Measurements from ENCODE around the gene TCF4.

Gene TCF4

DNA sequence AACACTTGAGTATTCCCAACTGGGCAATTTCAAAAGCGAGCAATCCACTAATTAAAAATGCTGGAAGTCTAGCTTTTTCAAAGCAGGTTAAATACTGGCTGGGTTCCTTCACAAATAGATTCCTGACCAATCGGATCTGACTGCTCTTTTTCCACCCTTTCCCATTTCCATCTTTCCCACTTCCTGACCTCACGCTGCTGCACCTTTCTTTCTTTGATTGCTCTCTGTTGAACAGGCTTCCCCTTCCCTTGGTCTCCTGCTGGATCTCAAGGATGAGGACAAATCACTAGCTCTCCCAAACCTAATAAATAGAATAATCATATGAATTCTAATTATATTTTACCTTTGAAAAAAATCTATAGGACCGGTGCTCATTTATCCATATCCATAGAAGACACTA is 121.2 kb downstream of the TCF4 start:
- DNase-seq: no peak

DNA sequence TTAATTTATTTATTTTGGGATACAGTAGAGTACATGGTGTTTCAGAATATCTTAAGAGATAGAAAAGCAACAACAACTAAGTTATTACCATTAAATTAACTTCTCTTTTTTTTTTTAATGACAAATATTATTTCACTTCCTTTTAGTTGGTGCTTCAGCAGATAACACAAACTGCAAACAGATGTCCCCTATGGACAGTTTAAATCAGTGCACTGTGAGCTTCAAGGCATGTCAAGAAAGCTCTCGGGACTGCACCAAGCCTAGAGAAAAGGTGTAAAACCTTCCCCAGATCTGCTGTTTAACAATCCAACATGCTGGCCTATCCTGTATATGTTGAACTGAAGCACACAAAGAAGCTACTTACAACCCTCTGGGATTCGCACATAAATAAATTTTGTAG is 122.7 kb downstream of the TCF4 start:
- DNase-seq: no peak

- DNase-seq: no peak
Measured at GRCh38 chr18:55464581-55464980, 123.4 kb downstream of the TCF4 start.

DNA sequence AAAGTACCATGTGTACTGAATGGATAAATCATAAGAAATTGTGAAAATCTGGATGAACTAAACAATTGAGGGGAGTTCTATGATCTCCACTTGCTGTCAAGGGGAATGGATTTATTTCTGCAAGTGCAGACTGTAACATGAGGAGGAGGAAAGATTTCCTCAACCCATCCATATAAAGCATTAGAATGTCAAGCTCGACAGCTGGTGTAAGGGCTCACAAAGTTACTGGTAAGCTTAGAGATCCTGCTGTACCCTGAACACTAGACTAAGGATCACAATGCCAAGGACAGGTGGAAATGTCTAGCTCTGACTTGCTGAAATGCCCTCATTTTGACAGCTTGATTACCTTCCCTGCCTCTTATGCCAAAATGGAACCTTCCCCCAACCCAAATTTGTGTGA is 125.3 kb downstream of the TCF4 start:
- no peak for DNase-seq

DNA sequence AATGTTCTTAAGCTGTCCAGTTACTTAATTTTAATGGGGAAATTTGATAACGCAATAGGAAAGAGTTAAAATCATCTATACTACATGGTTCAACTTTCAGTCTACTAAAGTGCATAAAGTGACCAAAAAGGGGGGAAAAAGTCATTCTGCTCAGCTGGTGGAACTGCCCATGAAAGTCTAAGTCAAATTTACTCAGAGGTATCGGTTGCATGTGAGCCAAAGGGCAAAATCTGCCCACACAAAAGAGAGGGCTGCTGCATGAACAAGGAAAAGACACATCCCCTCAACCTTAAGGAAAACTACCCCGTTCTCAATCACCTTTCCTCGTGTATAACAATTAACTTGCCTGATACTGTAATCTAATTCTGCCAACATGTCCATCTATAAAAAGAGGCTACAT is 126.1 kb downstream of the TCF4 start:
- no peak for DNase-seq

- DNase-seq: no peak
Measured at GRCh38 chr18:55458456-55459203, 129.4 kb downstream of the TCF4 start.

DNA sequence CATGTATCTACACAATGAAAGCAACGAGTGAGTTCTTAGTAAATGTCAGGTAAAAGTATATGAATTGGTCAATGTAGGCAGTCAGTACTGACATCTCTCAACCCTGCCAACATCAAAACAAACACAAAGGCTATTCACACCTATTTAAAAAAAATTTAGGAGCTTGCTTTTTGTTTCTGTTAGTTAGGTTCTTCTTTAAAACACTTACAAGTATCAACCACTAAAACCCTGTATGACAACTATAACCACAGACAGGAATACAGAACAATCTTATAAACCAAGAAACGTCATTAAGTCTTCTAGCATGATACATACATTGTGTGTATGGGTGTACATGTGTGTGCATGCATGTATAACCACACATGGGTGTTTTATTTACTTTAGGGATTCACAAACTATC is 131.0 kb downstream of the TCF4 start:
- DNase-seq: no peak

DNA sequence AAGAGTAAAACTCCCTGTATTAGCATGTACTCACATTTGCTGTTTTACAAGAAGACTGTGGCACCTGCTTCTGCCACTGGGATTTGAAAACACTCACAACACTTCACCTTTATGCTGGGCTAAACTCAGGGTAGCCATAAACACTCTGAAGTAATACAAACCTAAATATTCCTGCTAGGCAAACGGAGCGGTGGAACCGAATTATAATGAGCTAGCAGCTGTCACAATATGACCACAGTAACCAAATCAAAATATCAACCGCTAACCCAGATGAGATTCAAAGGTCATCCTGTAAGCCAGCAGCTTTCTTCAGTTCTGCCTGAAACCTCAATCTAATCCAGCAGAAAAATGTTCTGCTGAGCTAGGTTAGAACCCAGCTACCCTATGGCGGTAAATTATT is 132.1 kb downstream of the TCF4 start:
- DNase-seq: no peak

DNA sequence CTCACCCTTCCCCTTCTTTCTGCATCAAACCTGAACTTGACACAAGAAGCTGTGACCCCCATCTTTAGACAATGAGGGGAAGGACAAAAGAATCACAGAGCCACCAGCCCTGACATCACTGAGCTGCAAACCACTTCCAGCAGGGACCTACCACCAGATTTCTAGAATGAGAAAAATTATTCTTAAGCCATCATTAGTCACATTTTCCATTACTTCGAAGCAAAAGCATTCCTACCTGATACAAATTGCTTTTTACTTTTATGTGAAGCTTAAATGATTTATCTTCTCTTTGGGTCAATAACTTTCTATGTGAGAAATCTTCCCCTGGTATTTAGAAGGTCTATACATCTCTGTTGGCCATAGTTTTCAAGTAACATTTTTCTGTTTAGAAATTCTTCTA is 134.8 kb downstream of the TCF4 start:
- DNase-seq: no peak

DNA sequence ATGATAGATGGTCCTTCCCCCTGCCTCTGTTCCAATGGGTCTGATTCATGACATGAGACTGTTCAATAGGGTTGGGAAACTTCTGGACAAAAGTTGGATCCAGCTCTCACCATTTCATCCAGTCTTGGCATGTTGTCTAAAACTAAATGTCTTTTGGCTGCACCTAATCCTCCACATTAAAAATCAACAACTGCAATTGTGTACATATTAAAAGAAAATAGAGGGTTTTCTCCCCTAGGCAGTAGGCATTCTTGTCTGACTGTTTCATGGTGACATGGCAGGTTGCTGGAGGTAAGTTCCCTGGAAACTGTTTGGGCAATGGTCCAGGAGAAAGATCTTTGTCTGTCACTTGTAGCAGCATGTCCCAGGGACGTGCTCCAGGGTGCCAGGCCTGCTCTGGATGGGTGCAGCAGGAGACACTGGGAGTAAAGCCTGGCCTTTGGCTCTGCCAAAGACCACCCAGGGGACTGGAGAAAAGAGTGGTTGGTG is 135.8 kb downstream of the TCF4 start:
- no peak for DNase-seq

DNA sequence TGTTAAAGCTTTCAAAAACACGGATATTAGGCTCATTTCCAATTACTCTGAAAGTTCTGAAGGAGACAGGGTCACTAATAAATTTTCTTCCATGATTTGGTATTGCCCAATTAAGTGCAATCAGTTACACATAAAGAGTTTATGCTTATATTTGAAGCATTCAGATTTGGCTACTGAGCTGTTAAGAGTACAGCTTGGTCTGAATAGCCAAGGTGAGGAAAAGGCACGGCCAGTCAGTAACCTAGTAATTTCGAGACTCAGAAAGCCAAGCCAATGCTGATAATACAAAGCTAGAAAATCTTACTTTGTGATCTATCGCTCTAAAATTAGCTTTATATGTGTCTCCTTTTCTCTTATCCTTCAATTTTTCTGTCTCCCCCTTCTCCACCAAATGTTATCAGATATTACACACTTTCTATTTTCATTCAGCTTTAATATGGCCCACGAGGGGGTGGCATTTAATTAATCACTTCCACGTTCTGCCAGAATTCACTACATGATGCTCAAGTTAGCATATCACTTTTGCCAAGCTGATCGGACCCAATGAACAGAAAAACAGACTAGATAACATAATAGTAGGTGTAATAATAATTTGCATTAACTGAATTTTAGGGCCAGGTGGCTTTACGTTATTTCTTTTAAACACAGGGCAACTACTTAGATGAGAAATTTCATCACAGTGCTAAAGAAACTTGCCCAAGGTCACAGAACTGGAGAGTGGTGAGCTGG is 138.4 kb downstream of the TCF4 start:
- no peak for DNase-seq

DNA sequence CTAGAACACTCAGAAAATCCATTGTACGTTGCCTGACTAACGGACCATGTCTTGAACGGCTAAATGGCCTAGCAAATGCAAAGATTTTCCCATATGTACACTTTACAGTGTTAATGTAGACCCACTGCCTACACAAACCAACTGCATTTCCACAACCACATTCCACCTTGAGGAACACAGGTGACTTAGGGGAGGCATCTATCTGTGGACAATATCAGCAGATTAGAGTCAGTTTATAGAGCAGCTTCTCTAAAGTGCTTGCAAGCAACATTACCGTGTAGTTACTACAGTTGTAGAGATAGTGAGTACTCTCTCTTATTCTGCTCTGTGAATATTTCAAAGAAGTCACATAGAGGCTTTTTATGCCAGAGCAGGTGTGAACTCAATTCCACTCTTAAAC is 139.6 kb downstream of the TCF4 start:
- DNase-seq: no peak

GRCh38 chr18:55447672-55448018 is 140.3 kb downstream of the TCF4 start:
- no peak for DNase-seq

DNA sequence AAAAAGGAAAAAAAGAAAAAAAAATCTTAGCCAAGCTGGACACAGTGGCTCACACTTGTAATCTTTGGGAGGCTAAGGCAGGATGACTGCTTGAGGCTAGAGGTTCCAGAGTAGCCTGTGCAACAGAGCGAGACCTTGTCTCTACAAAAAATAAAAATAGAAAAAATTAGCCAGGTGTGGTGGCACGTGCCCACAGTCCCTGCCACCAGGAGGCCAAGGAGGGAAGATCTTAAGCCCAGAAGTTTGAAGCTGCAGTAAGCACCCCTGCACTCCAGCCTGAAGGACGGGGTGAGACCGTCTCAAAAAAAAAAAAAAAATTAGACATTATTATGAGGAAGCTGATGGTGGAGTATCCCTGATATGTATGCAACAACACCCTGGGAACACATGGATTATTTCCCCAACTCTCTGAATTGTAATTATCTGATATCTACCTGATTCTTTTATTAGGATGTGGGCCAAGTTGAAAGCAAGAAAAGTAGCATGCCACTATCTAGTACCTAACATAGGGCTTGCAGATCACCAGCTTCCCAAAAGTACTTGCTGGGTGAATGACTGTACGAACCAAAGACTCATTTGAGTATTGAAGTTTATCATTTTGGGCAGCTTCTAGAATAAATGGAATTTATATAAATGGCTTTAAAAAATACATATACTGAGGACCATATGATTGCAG is 140.9 kb downstream of the TCF4 start:
- DNase-seq: no peak

DNA sequence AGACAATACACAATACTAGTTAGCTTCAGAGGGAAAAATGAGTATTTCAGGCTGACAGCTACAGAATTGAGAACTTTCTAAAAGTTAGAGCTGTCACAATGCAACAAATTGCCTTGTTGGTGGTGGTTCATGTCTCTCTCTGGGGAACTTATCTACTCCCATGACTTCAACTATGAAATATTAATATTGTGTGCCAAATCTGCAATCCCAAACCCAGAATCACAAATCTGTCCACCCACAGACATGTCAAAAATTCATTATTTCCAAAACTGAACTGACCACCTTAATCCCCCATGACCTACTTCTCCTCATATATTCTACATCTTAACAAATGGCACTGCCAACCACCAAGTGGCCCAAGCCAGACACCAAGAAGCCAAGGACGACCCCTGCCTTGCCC is 143.5 kb downstream of the TCF4 start:
- no peak for DNase-seq

DNA sequence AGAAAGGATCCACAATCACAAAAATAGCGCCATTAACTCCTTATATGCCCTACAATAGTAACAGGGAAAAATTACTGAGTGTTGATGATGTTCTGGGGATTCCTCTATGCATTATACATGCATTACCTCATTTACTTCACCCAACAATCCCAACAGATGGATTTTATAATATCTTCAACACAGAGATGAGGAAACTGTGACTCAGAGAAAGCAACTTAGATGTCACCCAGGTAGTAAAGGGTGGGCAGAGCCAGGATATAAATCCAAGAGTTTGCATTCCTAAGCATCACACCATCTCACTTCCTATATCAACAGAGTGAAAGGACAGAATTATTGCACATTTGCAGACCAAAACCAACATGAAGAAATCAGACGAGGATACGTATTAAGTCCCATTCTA is 144.2 kb downstream of the TCF4 start:
- no peak for DNase-seq

DNA sequence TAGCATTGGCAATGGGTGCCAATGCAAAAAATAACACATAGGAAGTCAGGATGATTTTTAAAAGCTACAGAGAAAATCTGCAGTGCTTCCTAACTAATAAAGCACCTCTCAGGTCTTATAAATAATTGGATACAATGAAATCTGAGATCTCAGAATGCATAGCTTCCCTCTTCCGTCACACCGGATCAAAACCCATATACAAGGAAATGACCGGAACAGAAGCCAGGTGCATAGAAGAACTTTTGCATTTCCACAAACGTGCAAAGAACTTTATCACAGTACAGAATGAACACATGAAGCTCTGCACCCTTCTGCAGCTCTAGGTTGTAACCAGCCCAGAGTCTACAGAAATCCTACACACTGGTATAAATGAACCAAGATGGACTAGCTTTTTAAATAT is 145.4 kb downstream of the TCF4 start:
- no peak for DNase-seq

DNA sequence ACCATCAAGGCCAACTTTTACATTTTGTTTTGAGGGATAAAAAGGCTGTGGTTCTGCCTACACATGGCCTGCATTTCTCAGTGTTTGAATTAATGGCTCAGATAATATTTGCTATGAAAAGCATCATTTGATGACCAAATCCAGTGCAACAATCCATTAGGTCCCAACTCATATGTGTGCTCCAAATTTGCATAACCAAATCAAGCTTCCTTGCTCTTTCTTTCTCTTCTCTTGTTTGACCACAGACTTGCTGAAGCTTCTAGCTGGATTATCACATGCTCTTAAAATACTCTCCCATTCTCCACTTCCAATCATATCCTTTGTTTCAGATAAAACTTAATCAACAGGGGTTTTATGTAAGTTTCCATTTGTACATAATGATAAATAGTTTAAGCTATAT is 147.0 kb downstream of the TCF4 start:
- DNase-seq: no peak

GRCh38 chr18:55439056-55439455 is 148.9 kb downstream of the TCF4 start:
- no peak for DNase-seq

DNA sequence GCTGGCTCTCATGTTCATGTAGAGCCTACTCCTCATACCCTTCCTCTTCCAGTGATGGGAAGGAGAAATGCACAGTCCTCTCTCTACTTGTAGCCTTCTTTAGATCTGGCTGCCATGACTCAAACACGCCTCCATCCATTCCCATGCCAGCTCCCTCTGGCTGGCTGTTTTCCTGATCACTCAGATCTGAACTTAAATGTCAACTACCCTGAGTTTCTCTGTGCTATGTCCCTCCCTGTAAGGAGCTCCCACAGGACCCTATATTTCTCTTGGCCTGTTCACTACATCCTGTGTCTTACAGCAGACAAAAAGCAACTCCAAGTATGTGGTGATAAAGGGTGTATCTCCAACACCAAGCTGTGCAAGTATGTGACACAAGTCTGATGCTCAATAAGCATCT is 152.4 kb downstream of the TCF4 start:
- DNase-seq: no peak

DNA sequence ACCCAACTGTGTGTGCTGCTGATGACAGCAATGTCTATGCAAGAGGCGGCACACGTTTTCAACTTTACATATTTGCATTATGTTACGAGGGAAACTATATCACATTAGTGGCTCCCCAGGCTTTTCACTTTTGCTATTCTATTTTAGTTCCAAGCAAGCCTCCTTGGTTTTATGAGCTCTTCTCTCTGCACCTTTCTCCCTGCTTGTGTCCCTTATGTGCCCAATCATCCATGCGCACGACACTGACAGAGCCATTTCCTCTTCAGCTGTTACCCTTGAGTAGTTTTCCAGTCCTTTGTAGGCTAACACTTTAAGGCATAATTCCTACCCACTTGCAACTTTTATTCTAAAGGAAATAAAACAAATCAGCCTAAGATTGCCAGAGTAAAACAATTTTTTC is 154.3 kb downstream of the TCF4 start:
- DNase-seq: no peak

GRCh38 chr18:55433140-55433539 is 154.9 kb downstream of the TCF4 start:
- DNase-seq: no peak

- DNase-seq: no peak
Measured at GRCh38 chr18:55432307-55433040, 155.5 kb downstream of the TCF4 start.

Measured in stimulated activated CD4-positive, alpha-beta T cell treated with anti-CD3 and anti-CD28 coated beads, Interleukin-1b, Interleukin-23, amount 100 ng/mL, for 48 hours (primary cell).